Femur (tissue), 1 donor: Measurements from ENCODE around the gene OVOL1.
"Not testable (repeated sequence)": the region's sequence is repeated elsewhere in the genome, so short reads cannot be mapped to it uniquely, and the experiment has no call there.

Source experiments
- DNase-seq: peaks from one replicate; pipeline ENCODE4 v3.0.0-alpha.2; 2017

Gene OVOL1

GRCh38 chr11:65786786-65787636 lies at the start of gene OVOL1:
OVOL1 (plus strand) TSS chr11:65787063; CDS start chr11:65787374, 311 bp downstream.
- peak; percentile 22 for DNase-seq

- DNase-seq: no peak
Observed at GRCh38 chr11:65739022-65739421, 47.8 kb upstream of the OVOL1 start.

GRCh38 chr11:65741185-65741584 lies 45.7 kb upstream of the OVOL1 start:
- no peak for DNase-seq

GRCh38 chr11:65742353-65742752 lies 44.5 kb upstream of the OVOL1 start:
- no peak for DNase-seq

GRCh38 chr11:65743681-65744025 lies 43.2 kb upstream of the OVOL1 start:
- no peak for DNase-seq

- no peak for DNase-seq
Observed at GRCh38 chr11:65744026-65744698, 42.7 kb upstream of the OVOL1 start.

GRCh38 chr11:65744699-65745042 lies 42.2 kb upstream of the OVOL1 start:
- DNase-seq: no peak

- DNase-seq: no peak
Observed at GRCh38 chr11:65745049-65745448, 41.8 kb upstream of the OVOL1 start.

- not testable (repeated sequence) for DNase-seq
Observed at GRCh38 chr11:65762169-65762568, 24.7 kb upstream of the OVOL1 start.

- DNase-seq: not testable (repeated sequence)
Observed at GRCh38 chr11:65762816-65763215, 24.0 kb upstream of the OVOL1 start.

- DNase-seq: no peak
Observed at GRCh38 chr11:65764434-65764833, 22.4 kb upstream of the OVOL1 start.

- DNase-seq: no peak
Observed at GRCh38 chr11:65766535-65766934, 20.3 kb upstream of the OVOL1 start.

- no peak for DNase-seq
Observed at GRCh38 chr11:65767406-65767805, 19.5 kb upstream of the OVOL1 start.

- not testable (repeated sequence) for DNase-seq
Observed at GRCh38 chr11:65767806-65768205, 19.1 kb upstream of the OVOL1 start.

GRCh38 chr11:65770951-65771567 lies 15.8 kb upstream of the OVOL1 start:
- no peak for DNase-seq

GRCh38 chr11:65771589-65772112 lies 15.2 kb upstream of the OVOL1 start:
- DNase-seq: no peak

- no peak for DNase-seq
Observed at GRCh38 chr11:65773784-65774411, 13.0 kb upstream of the OVOL1 start.

- DNase-seq: no peak
Observed at GRCh38 chr11:65774525-65775306, 12.1 kb upstream of the OVOL1 start.

GRCh38 chr11:65776196-65776595 lies 10.7 kb upstream of the OVOL1 start:
- peak; percentile 51 for DNase-seq

GRCh38 chr11:65776710-65777141 lies 10.1 kb upstream of the OVOL1 start:
- no peak for DNase-seq

- DNase-seq: no peak
Observed at GRCh38 chr11:65777241-65777640, 9.6 kb upstream of the OVOL1 start.

GRCh38 chr11:65777821-65778361 lies 9.0 kb upstream of the OVOL1 start:
- no peak for DNase-seq
